Measurements from ENCODE around the gene TWSG1. TPM values are rescaled to one million over a fixed set of nuclear protein-coding genes. Genes with fewer than 3 reads are reported as not detected.
"Not testable (repeated sequence)": the region's sequence is repeated elsewhere in the genome, so short reads cannot be mapped to it uniquely, and the experiment has no call there.

TWSG1 gene
- total RNA-seq, 2 donors from 2014 or later = 15.1 to 15.4 TPM

DNA sequence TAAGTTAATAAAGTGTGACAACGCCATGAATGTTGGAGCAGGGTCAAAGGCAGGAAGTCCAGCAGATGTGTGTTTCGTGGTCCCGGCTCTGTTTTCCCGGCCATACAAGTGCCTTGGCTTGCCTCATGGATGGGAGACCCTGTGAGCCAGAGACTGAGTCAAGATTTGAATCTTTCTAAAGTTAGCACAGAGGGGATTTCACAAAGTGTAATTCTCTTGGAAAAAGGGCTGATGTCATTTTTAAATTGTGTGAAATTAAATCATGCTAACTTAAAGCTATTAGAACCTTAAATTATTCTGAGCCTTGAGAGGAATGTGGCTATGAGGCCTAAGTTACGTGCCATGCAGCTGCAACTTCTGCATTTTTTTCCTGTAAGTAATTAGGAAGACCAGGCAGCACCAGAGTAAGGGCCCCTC, 102.5 kb downstream of the TWSG1 start:
- DNase-seq (no peak), ATAC-seq (peak in 1 of 2 donors; percentile 31)
- intact Hi-C loops (cut with DNase I) = no loop called here

DNA sequence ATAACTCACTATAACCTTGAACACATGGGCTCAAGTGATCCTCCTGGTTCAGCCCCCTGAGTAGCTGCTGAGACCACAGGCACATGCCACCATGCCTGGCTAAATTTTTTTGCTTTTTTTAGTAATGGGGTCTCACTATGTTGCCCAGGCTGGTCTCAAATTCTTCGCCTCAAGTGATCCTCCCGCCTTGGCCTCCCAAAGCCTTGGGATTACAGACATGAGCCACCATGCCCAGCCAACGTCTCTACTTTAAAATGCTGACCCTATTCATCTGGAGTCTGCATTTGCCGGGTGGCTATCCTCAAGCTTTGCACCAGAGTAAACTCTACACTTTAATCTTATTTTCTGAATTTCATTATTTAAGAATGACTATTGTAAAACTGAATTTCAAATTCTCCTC, 103.1 kb downstream of the TWSG1 start:
- ATAC-seq (no peak), DNase-seq (no peak)
- intact Hi-C loops (cut with DNase I) = no loop called here

- ATAC-seq (no peak), DNase-seq (no peak)
- intact Hi-C loops (cut with DNase I) = no loop called here
These were observed 106.5 kb downstream of the TWSG1 start for GRCh38 chr18:9441061-9441460.

GRCh38 chr18:9444549-9444948, 110.0 kb downstream of the TWSG1 start:
- ATAC-seq (no peak), DNase-seq (no peak)
- intact Hi-C loops (cut with DNase I) = no loop called here

DNA sequence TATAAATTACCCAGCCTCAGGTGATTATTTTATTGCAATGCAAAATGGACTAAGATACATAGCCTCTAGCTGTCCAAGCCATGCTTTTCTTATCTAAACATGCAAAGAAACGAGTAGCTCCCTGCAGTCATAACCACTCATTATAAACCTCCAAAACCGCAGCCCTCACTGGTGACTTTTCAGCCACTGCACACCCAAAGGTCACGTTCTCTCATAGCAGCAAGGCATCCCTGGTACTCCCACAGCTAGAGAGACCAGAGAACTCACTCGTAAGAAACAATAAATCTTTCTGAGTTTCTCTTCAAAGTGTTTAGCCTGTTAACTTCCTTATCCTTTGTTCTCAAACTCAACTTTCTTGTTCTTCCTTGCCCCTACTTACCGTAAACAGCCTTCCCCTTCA, 112.3 kb downstream of the TWSG1 start:
- ATAC-seq (no peak), DNase-seq (no peak)
- intact Hi-C loops (cut with DNase I) = no loop called here

- intact Hi-C loops (cut with DNase I) = no loop called here
- DNase-seq (no peak), ATAC-seq (no peak)
These were observed 112.8 kb downstream of the TWSG1 start for GRCh38 chr18:9447334-9447733.

GRCh38 chr18:9449600-9450414, 115.2 kb downstream of the TWSG1 start:
- ATAC-seq (no peak), DNase-seq (no peak)
- intact Hi-C loops (cut with DNase I) = no loop called here

DNA sequence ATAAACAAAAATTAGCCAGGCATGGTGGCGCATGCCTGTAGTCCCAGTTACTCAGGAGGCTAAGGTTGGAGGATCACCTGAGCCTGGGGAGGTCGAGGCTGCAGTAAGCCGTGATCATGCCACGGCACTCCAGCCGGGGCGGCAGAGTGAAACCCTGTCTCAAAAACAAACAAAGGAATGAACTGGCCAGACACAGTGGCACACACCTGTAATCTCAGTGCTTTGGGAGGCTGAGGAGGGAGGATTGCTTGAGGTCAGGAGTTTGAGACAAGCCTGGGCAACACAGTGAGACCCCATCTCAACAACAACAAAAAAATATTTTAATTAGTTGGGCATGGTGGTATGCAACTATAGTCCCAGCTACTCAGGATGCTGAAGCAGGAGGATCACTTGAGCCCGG, 116.3 kb downstream of the TWSG1 start:
- DNase-seq; intact Hi-C loops (cut with DNase I); ATAC-seq: not testable (repeated sequence)

Other genes starting within 250 kb of the TWSG1 start
- 100 to 1,000 TPM; 285 to 318 TPM for gene NDUFV2, start 232.1 kb upstream of the TWSG1 start, total RNA-seq
- 10 to 100 TPM; 45.6 to 51.5 TPM for gene ANKRD12, start 198.0 kb upstream of the TWSG1 start, total RNA-seq
- gene RALBP1, start 140.7 kb downstream of the TWSG1 start, total RNA-seq = 10 to 100 TPM; 41.2 to 42.1 TPM